Measurements from ENCODE around the gene SNURF.
"Not testable (repeated sequence)": the region's sequence is repeated elsewhere in the genome, so short reads cannot be mapped to it uniquely, and the experiment has no call there.

Gene SNURF

GRCh38 chr15:24954783-24955530 lies at the start of gene SNURF, which contains the start of gene SNRPN:
TSS of gene SNURF (plus strand) at chr15:24954987. CDS start at chr15:24955049, 62 bp downstream.
TSS of gene SNRPN (plus strand) at chr15:24954987. CDS start at chr15:24974454, 19,467 bp downstream.
- Mint-ChIP-seq H3K9me3 (no peaks in the 10 kb centered on the region), H3K4me1 (peaks cover 7% of the 10 kb centered on the region)

GRCh38 chr15:24916305-24917009 lies 38.3 kb upstream of the SNURF start:
- H3K9me3 Mint-ChIP-seq: peaks cover 15% of the 10 kb centered on the region
- no peaks in the 10 kb centered on the region for H3K27me3 Mint-ChIP-seq
- DNase-seq (ENCODE audit: low spot score in 2 of 2) (no peak), ATAC-seq (ENCODE audit: low read depth) (no peak)
- no peak overlapping the region for H3K27ac Mint-ChIP-seq
- no peak overlapping the region for H3K4me3 Mint-ChIP-seq
- no peaks in the 10 kb centered on the region for H3K4me1 Mint-ChIP-seq
- peaks cover 2% of the 10 kb centered on the region for H3K36me3 Mint-ChIP-seq

More at GRCh38 chr15:24954783-24955530, at the start of gene SNURF, which contains the start of gene SNRPN:
- Mint-ChIP-seq H3K27me3 (peaks cover 2% of the 10 kb centered on the region), H3K36me3 (peaks cover 8% of the 10 kb centered on the region), H3K4me3 (peak within 1 kb of the TSS; percentile 88), H3K27ac (peak within 1 kb of the TSS; percentile 88)
- DNase-seq (ENCODE audit: low spot score in 2 of 2) (peak; percentile 26 to 29), ATAC-seq (ENCODE audit: low read depth) (peak; percentile 53)

GRCh38 chr15:24917431-24917830 lies 37.4 kb upstream of the SNURF start:
- Mint-ChIP-seq H3K4me1 (no peaks in the 10 kb centered on the region), H3K27ac (no peak overlapping the region), H3K27me3 (no peaks in the 10 kb centered on the region), H3K36me3 (peaks cover 2% of the 10 kb centered on the region), H3K4me3 (no peak overlapping the region), H3K9me3 (peaks cover 15% of the 10 kb centered on the region)
- DNase-seq (ENCODE audit: low spot score in 2 of 2) (no peak), ATAC-seq (ENCODE audit: low read depth) (no peak)

- Mint-ChIP-seq H3K27me3 (no peaks in the 10 kb centered on the region), H3K4me3 (no peak overlapping the region), H3K9me3 (peaks cover 12% of the 10 kb centered on the region), H3K36me3 (peaks cover 2% of the 10 kb centered on the region), H3K4me1 (no peaks in the 10 kb centered on the region), H3K27ac (no peak overlapping the region)
- DNase-seq (ENCODE audit: low spot score in 2 of 2) (no peak), ATAC-seq (ENCODE audit: low read depth) (no peak)
Measured at GRCh38 chr15:24919446-24919845, 35.3 kb upstream of the SNURF start.

- not testable (repeated sequence) for H3K27ac Mint-ChIP-seq; H3K27me3 Mint-ChIP-seq; H3K4me1 Mint-ChIP-seq; H3K36me3 Mint-ChIP-seq; H3K4me3 Mint-ChIP-seq; ATAC-seq (ENCODE audit: low read depth); H3K9me3 Mint-ChIP-seq; DNase-seq (ENCODE audit: low spot score in 2 of 2)
Measured at GRCh38 chr15:24922781-24923180, 32.0 kb upstream of the SNURF start.

- H3K4me3 Mint-ChIP-seq: no peak overlapping the region
- ATAC-seq (ENCODE audit: low read depth) (no peak), DNase-seq (ENCODE audit: low spot score in 2 of 2) (no peak)
- H3K36me3 Mint-ChIP-seq: no peaks in the 10 kb centered on the region
- H3K27me3 Mint-ChIP-seq: peaks cover 1% of the 10 kb centered on the region
- no peak overlapping the region for H3K27ac Mint-ChIP-seq
- peaks cover 7% of the 10 kb centered on the region for H3K9me3 Mint-ChIP-seq
- no peaks in the 10 kb centered on the region for H3K4me1 Mint-ChIP-seq
Measured at GRCh38 chr15:24924153-24924552, 30.6 kb upstream of the SNURF start.

- H3K9me3 Mint-ChIP-seq: peaks cover 7% of the 10 kb centered on the region
- H3K4me3 Mint-ChIP-seq: no peak overlapping the region
- ATAC-seq (ENCODE audit: low read depth) (no peak), DNase-seq (ENCODE audit: low spot score in 2 of 2) (no peak)
- no peaks in the 10 kb centered on the region for H3K4me1 Mint-ChIP-seq
- H3K36me3 Mint-ChIP-seq: no peaks in the 10 kb centered on the region
- no peak overlapping the region for H3K27ac Mint-ChIP-seq
- H3K27me3 Mint-ChIP-seq: peaks cover 2% of the 10 kb centered on the region
Measured at GRCh38 chr15:24924621-24925020, 30.2 kb upstream of the SNURF start.

- not testable (repeated sequence) for H3K9me3 Mint-ChIP-seq; H3K27ac Mint-ChIP-seq; DNase-seq (ENCODE audit: low spot score in 2 of 2); H3K4me1 Mint-ChIP-seq; ATAC-seq (ENCODE audit: low read depth); H3K4me3 Mint-ChIP-seq; H3K36me3 Mint-ChIP-seq; H3K27me3 Mint-ChIP-seq
Measured at GRCh38 chr15:24931874-24932732, 22.7 kb upstream of the SNURF start.

GRCh38 chr15:24933716-24934115 lies 21.1 kb upstream of the SNURF start:
- Mint-ChIP-seq H3K27ac (no peak overlapping the region), H3K36me3 (no peaks in the 10 kb centered on the region), H3K27me3 (peaks cover 2% of the 10 kb centered on the region), H3K4me1 (no peaks in the 10 kb centered on the region), H3K4me3 (no peak overlapping the region), H3K9me3 (peaks cover 7% of the 10 kb centered on the region)
- no peak for ATAC-seq (ENCODE audit: low read depth)
- DNase-seq (ENCODE audit: low spot score in 2 of 2): no peak

- H3K27ac Mint-ChIP-seq; H3K36me3 Mint-ChIP-seq; H3K4me3 Mint-ChIP-seq; H3K9me3 Mint-ChIP-seq; H3K4me1 Mint-ChIP-seq; H3K27me3 Mint-ChIP-seq; DNase-seq (ENCODE audit: low spot score in 2 of 2); ATAC-seq (ENCODE audit: low read depth): not testable (repeated sequence)
Measured at GRCh38 chr15:24938224-24938623, 16.6 kb upstream of the SNURF start.

GRCh38 chr15:24940236-24940635 lies 14.6 kb upstream of the SNURF start:
- Mint-ChIP-seq H3K27me3 (no peaks in the 10 kb centered on the region), H3K4me1 (peaks cover 2% of the 10 kb centered on the region), H3K36me3 (no peaks in the 10 kb centered on the region), H3K27ac (no peak overlapping the region), H3K4me3 (no peak overlapping the region), H3K9me3 (peaks cover 6% of the 10 kb centered on the region)
- ATAC-seq (ENCODE audit: low read depth) (no peak), DNase-seq (ENCODE audit: low spot score in 2 of 2) (no peak)

GRCh38 chr15:24943361-24943760 lies 11.4 kb upstream of the SNURF start:
- ATAC-seq (ENCODE audit: low read depth) (no peak), DNase-seq (ENCODE audit: low spot score in 2 of 2) (no peak)
- Mint-ChIP-seq H3K4me1 (peaks cover 2% of the 10 kb centered on the region), H3K4me3 (no peak overlapping the region), H3K9me3 (peaks cover 2% of the 10 kb centered on the region), H3K36me3 (no peaks in the 10 kb centered on the region), H3K27me3 (no peaks in the 10 kb centered on the region), H3K27ac (no peak overlapping the region)

GRCh38 chr15:24944954-24945353 lies 9.8 kb upstream of the SNURF start:
- H3K27me3 Mint-ChIP-seq: no peaks in the 10 kb centered on the region
- H3K27ac Mint-ChIP-seq: no peak overlapping the region
- no peaks in the 10 kb centered on the region for H3K4me1 Mint-ChIP-seq
- peaks cover 2% of the 10 kb centered on the region for H3K9me3 Mint-ChIP-seq
- ATAC-seq (ENCODE audit: low read depth) (no peak), DNase-seq (ENCODE audit: low spot score in 2 of 2) (no peak)
- H3K36me3 Mint-ChIP-seq: no peaks in the 10 kb centered on the region
- H3K4me3 Mint-ChIP-seq: no peak overlapping the region

GRCh38 chr15:24945711-24946110 lies 9.1 kb upstream of the SNURF start:
- DNase-seq (ENCODE audit: low spot score in 2 of 2): no peak
- H3K4me1 Mint-ChIP-seq: no peaks in the 10 kb centered on the region
- no peak overlapping the region for H3K27ac Mint-ChIP-seq
- H3K4me3 Mint-ChIP-seq: no peak overlapping the region
- H3K27me3 Mint-ChIP-seq: no peaks in the 10 kb centered on the region
- no peak for ATAC-seq (ENCODE audit: low read depth)
- H3K36me3 Mint-ChIP-seq: no peaks in the 10 kb centered on the region
- no peaks in the 10 kb centered on the region for H3K9me3 Mint-ChIP-seq

All from memory B cell (primary cell).